CD14-positive monocyte (primary cell): ENCODE results near the gene SAV1. TPM values are rescaled to one million over a fixed set of nuclear protein-coding genes. Genes with fewer than 3 reads are reported as not detected.
A peak's percentile ranks its signal among the peaks of the same experiment; 100 is the strongest.

Experiments
- DNase-seq, 3 donors: peaks; one replicate each; pipeline ENCODE4 v3.0.0-alpha.2; 2011 to 2022
- H2AFZ ChIP-seq: 2 replicates; pipeline ENCODE4 v1.6.0; 2012; ENCODE audit warnings: mild to moderate bottlenecking, low read depth, low read length, inconsistent platforms; ENCODE audit not compliant: insufficient read depth, poor library complexity, severe bottlenecking
- H3K27ac ChIP-seq, 2 donors: 1 replicate in 1 of 2; 2 replicates in 1 of 2; pipeline ENCODE4 v1.5.1; 2012 to 2013; ENCODE audit warnings: low read length in 2 of 2, control low read depth in 1 of 2, inconsistent platforms in 1 of 2, low read depth in 1 of 2, mild to moderate bottlenecking in 1 of 2
- H3K27me3 ChIP-seq, 2 donors: one replicate each; pipeline versions ENCODE4 v1.6.0 to v1.6.1; 2011 to 2013; ENCODE audit warnings: low read length in 2 of 2; ENCODE audit not compliant: control insufficient read depth in 2 of 2, insufficient read depth in 2 of 2
- H3K36me3 ChIP-seq, 2 donors: replicated peaks in 1 of 2; 1 replicate in 1 of 2; 2 replicates in 1 of 2; pipeline versions ENCODE4 v1.5.1 to v1.6.1; 2012 to 2013; ENCODE audit warnings: low read length in 2 of 2, control low read depth in 1 of 2, inconsistent platforms in 1 of 2, mild to moderate bottlenecking in 1 of 2; ENCODE audit not compliant: insufficient read depth in 2 of 2, control insufficient read depth in 1 of 2
- H3K4me1 ChIP-seq, 2 donors: 1 replicate in 1 of 2; 2 replicates in 1 of 2; pipeline versions ENCODE4 v1.5.1 to v1.6.1; 2012 to 2013; ENCODE audit warnings: low read length in 2 of 2, control low read depth in 1 of 2, inconsistent platforms in 1 of 2, mild to moderate bottlenecking in 1 of 2, moderate library complexity in 1 of 2; ENCODE audit not compliant: insufficient read depth in 2 of 2, control insufficient read depth in 1 of 2
- H3K4me2 ChIP-seq: replicated peaks from 2 replicates; pipeline ENCODE3; 2012; ENCODE audit warnings: low read length, moderate library complexity, mild to moderate bottlenecking; ENCODE audit not compliant: poor library complexity, severe bottlenecking; ENCODE audit errors: extremely low read depth
- H3K4me3 ChIP-seq, 3 experiments: fragments of 200-600 bp in 1 of 3; sonication (generic) in 1 of 3; replicated peaks in 1 of 3; 1 replicate in 2 of 3; 2 replicates in 1 of 3; pipeline ENCODE4 v1.5.1; 2011 to 2013; ENCODE audit warnings: low read length in 3 of 3, mild to moderate bottlenecking in 3 of 3, control low read depth in 2 of 3, low read depth in 2 of 3, inconsistent platforms in 1 of 3, moderate library complexity in 1 of 3
- H3K79me2 ChIP-seq: 2 replicates; pipeline ENCODE4 v1.6.0; 2012; ENCODE audit warnings: mild to moderate bottlenecking, control low read depth, inconsistent platforms, low read length, moderate library complexity; ENCODE audit not compliant: insufficient read depth
- H3K9ac ChIP-seq: 2 replicates; pipeline ENCODE4 v1.6.0; 2017; ENCODE audit warnings: low read length, mild to moderate bottlenecking; ENCODE audit not compliant: insufficient read depth, poor library complexity, severe bottlenecking
- H3K9me3 ChIP-seq, 2 donors: replicated peaks in 1 of 2; 1 replicate in 1 of 2; 2 replicates in 1 of 2; pipeline versions ENCODE4 v1.5.1 to v1.6.1; 2012 to 2013; ENCODE audit warnings: low read length in 2 of 2, control low read depth in 1 of 2; ENCODE audit not compliant: control insufficient read depth in 1 of 2, insufficient read depth in 1 of 2
- H4K20me1 ChIP-seq: 2 replicates; pipeline ENCODE4 v1.6.0; 2012; ENCODE audit warnings: mild to moderate bottlenecking, low read length, control low read depth, moderate library complexity; ENCODE audit not compliant: insufficient read depth
- H3K27ac Mint-ChIP-seq, 7 donors: one replicate each; pipeline ENCODE4 v1.8.0; 2020; ENCODE audit warnings: mild to moderate bottlenecking in 7 of 7, mixed read lengths in 7 of 7, moderate library complexity in 6 of 7, inconsistent platforms in 2 of 7
- H3K27me3 Mint-ChIP-seq, 3 donors: one replicate each; pipeline ENCODE4 v1.8.0; 2021 to 2022; ENCODE audit warnings: low read depth in 3 of 3, mild to moderate bottlenecking in 3 of 3, mixed read lengths in 3 of 3, moderate library complexity in 3 of 3, inconsistent platforms in 1 of 3
- H3K36me3 Mint-ChIP-seq, 2 donors: one replicate each; pipeline ENCODE4 v1.8.0; 2020; ENCODE audit warnings: mixed read lengths in 2 of 2, inconsistent platforms in 1 of 2, mild to moderate bottlenecking in 1 of 2
- H3K4me1 Mint-ChIP-seq: one replicate; pipeline ENCODE4 v1.8.0; 2020; ENCODE audit warnings: mild to moderate bottlenecking, mixed read lengths
- H3K4me3 Mint-ChIP-seq, 2 donors: one replicate each; pipeline ENCODE4 v1.8.0; 2020; ENCODE audit warnings: mild to moderate bottlenecking in 2 of 2, mixed read lengths in 2 of 2, moderate library complexity in 1 of 2
- H3K9me3 Mint-ChIP-seq, 7 donors: one replicate each; pipeline ENCODE4 v1.8.0; 2020 to 2022; ENCODE audit warnings: mixed read lengths in 7 of 7, mild to moderate bottlenecking in 6 of 7, moderate library complexity in 6 of 7, inconsistent platforms in 2 of 7
- CTCF ChIP-seq: fragments of 200-600 bp; IDR thresholded peaks from one replicate; pipeline ENCODE4 v1.8.0; 2022; ENCODE audit warnings: antibody characterized with exemption, mild to moderate bottlenecking
- WGBS: methylation state at CpG from one replicate; pipeline ENCODE4 v1.1.5; 2013; ENCODE audit warnings: missing lambda C conversion rate; ENCODE audit not compliant: insufficient coverage; 5-methylcytosine and 5-hydroxymethylcytosine counted together
- intact Hi-C, 2 donors: fragments of 100-400 bp; cut with micrococcal nuclease; formaldehyde crosslinking; loops; one replicate each; pipeline versions ENCODE4 v1.15.0 to v1.15.1; 2023
- polyA plus RNA-seq, 3 donors: library from polyadenylated mRNA; depleted of rRNA in 1 of 3; unstranded in 2 of 3; stranded (reverse) in 1 of 3; fragments of 300-500 nt in 2 of 3; fragments of >200 nt in 1 of 3; fragmentation: Illumina TruSeq in 2 of 3; gene quantifications; 1 replicate in 2 of 3; 2 replicates in 1 of 3; pipeline ENCODE4 v1.2.3, GENCODE V29; 2012 to 2021
- small RNA-seq: library from RNA; depleted of rRNA; stranded (forward); fragments of <200 nt; gene quantifications from one replicate; pipeline ENCODE3, GENCODE V24; 2012; ENCODE audit warnings: low read depth; ENCODE audit not compliant: insufficient read length

Gene SAV1
- polyA plus RNA-seq, 3 donors: 1.8 to 5.1 (median 4.8) TPM

- H4K20me1 ChIP-seq: no peaks in the 10 kb centered on the region
- no peaks in the 10 kb centered on the region for H3K9me3 ChIP-seq
- no peak overlapping the region for H3K4me3 Mint-ChIP-seq
- no peak overlapping the region for H3K27ac ChIP-seq
- no peaks in the 10 kb centered on the region for H3K27me3 ChIP-seq
- H3K27ac Mint-ChIP-seq: peak overlapping the region in 1 of 7 donors; percentile 50
- intact Hi-C loops: no loop called here
- no peak overlapping the region for H3K4me3 ChIP-seq
- peaks cover 0 to 3% (median 0%) of the 10 kb centered on the region in 7 donors for H3K9me3 Mint-ChIP-seq
- peaks cover 0 to 3% (median 1%) of the 10 kb centered on the region in 3 donors for H3K27me3 Mint-ChIP-seq
- no peak for TF ChIP-seq CTCF
- no peak overlapping the region for H3K4me2 ChIP-seq
- no peak overlapping the region for H3K9ac ChIP-seq
- no peak for DNase-seq
- no peaks in the 10 kb centered on the region for H3K36me3 Mint-ChIP-seq
- H3K79me2 ChIP-seq: no peaks in the 10 kb centered on the region
- peaks cover 3% of the 10 kb centered on the region for H3K4me1 Mint-ChIP-seq
- H2AFZ ChIP-seq: no peak overlapping the region
- H3K36me3 ChIP-seq: no peaks in the 10 kb centered on the region
- 93% methylated on average over 5 of the region's 8 CpGs for WGBS
- H3K4me1 ChIP-seq: no peaks in the 10 kb centered on the region
Observed at GRCh38 chr14:50594577-50595316, 73.4 kb downstream of the SAV1 start.

- Histone ChIP-seq H3K4me2 (no peak overlapping the region), H4K20me1 (no peaks in the 10 kb centered on the region), H3K4me1 (no peaks in the 10 kb centered on the region), H3K79me2 (no peaks in the 10 kb centered on the region), H3K36me3 (no peaks in the 10 kb centered on the region), H3K9ac (no peak overlapping the region), H3K9me3 (no peaks in the 10 kb centered on the region), H3K27ac (no peak overlapping the region), H2AFZ (no peak overlapping the region), H3K27me3 (no peaks in the 10 kb centered on the region), H3K4me3 (no peak overlapping the region)
- TF ChIP-seq CTCF: no peak
- Mint-ChIP-seq H3K4me3 (no peak overlapping the region), H3K27ac (no peak overlapping the region), H3K9me3 (peaks cover 0 to 3% (median 0%) of the 10 kb centered on the region in 7 donors), H3K36me3 (no peaks in the 10 kb centered on the region), H3K4me1 (peaks cover 4% of the 10 kb centered on the region), H3K27me3 (no peaks in the 10 kb centered on the region)
- no peak for DNase-seq
- no CpG with 5 or more reads among the region's 2 CpGs for WGBS
- intact Hi-C loops: no loop called here
Observed at GRCh38 chr14:50590464-50590863, 77.6 kb downstream of the SAV1 start.

Small RNA genes within 50 kb of the gene (small RNA-seq; reads per million reads assigned to genes)
- gene RN7SL452P: not detected

Other genes with a start within 250 kb of the SAV1 start
- 1 to 10 TPM; 5.0 to 9.1 (median 7.7) TPM for gene MAP4K5, start 135.7 kb downstream of the SAV1 start, polyA plus RNA-seq
- 1 to 10 TPM in 1 of 3 donors, under 1 TPM in 2; 0.36 to 1.1 (median 0.99) TPM for gene ATL1, start 108.2 kb downstream of the SAV1 start, polyA plus RNA-seq
- 10 to 100 TPM; 15.3 to 29.1 (median 26.5) TPM for gene NIN, start 162.9 kb upstream of the SAV1 start, polyA plus RNA-seq
- gene ABHD12B, start 203.7 kb upstream of the SAV1 start, polyA plus RNA-seq: under 1 TPM in 2 of 3 donors, not detected in 1; 0.45 to 0.54 TPM